A549 (cell line): ENCODE measurements around the gene ATP7B. TPM values are rescaled to one million over a fixed set of nuclear protein-coding genes. Genes with fewer than 3 reads are reported as not detected.

Experiments used
- ATAC-seq, 2 experiments: fragments of 200-7000 bp in 1 of 2; fragments of >200 bp in 1 of 2; cut with Nextera tagmentation in 1 of 2; cut with Tn5 transposase in 1 of 2; 3 replicates each; pipeline versions ENCODE4 v1.8.0 to v1.9.1; 2018 to 2020; ENCODE audit warnings: mild to moderate bottlenecking in 1 of 2, moderate library complexity in 1 of 2
- CTCF ChIA-PET: fragments of 300-600 bp; sonication (Branson Sonifier 250); formaldehyde crosslinking; extraction: SDS; loops from one replicate; lab custom pipeline; 2021; ENCODE audit warnings: antibody characterized with exemption, inconsistent platforms; lab: Yijun Ruan, JAX
- POLR2A ChIA-PET: fragments of 350-600 bp; formaldehyde crosslinking; extraction: SDS; loops from one replicate; lab custom pipeline; 2021; ENCODE audit warnings: antibody characterized with exemption, inconsistent platforms; lab: Yijun Ruan, JAX
- DNase-seq, 2 experiments: peaks; one replicate each; pipeline versions ENCODE4 v3.0.0 to v3.0.0-alpha.2; 2011 to 2016; ENCODE audit warnings: low read depth in 1 of 2, low spot score in 1 of 2
- FAIRE-seq: peaks from 2 replicates; lab custom pipeline; 2011; peaks lifted over from hg19 to GRCh38; lab: Jason Lieb, UNC
- H3K27ac ChIP-seq, 2 experiments: fragments of >200 bp; sonication (Bioruptor Twin); formaldehyde crosslinking; 3 replicates each; pipeline ENCODE4 v1.5.1; 2016 to 2017
- H3K4me1 ChIP-seq: fragments of >200 bp; sonication (Bioruptor Twin); formaldehyde crosslinking; 3 replicates; pipeline ENCODE4 v1.6.1; 2016
- H3K4me2 ChIP-seq: fragments of >200 bp; sonication (Bioruptor Twin); formaldehyde crosslinking; 3 replicates; pipeline ENCODE4 v1.6.1; 2016
- H3K4me3 ChIP-seq: fragments of >200 bp; sonication (Bioruptor Twin); formaldehyde crosslinking; 3 replicates; pipeline ENCODE4 v1.5.1; 2016
- H3K9me3 ChIP-seq: fragments of >200 bp; sonication (Bioruptor Twin); formaldehyde crosslinking; 3 replicates; pipeline ENCODE4 v1.6.1; 2016
- ATOH8 ChIP-seq: fragments of 250-450 bp; sonication (Bioruptor Pico); IDR thresholded peaks from 2 replicates; pipeline ENCODE4 v1.5.0; 2020; ENCODE audit warnings: low read depth, mild to moderate bottlenecking, moderate library complexity
- BCL3 ChIP-seq: fragments of >200 bp; sonication (Bioruptor Twin); formaldehyde crosslinking; IDR thresholded peaks from 3 replicates; pipeline ENCODE4 v1.6.1; 2016
- BHLHE40 ChIP-seq: IDR thresholded peaks from 2 replicates; pipeline ENCODE4 v1.6.1; 2012; ENCODE audit warnings: low read depth, low read length, inconsistent platforms
- EHMT2 ChIP-seq: fragments of 200-600 bp; sonication (generic); IDR thresholded peaks from 2 replicates; pipeline ENCODE4 v1.6.1; 2016; ENCODE audit warnings: antibody characterized with exemption, low read depth, mild to moderate bottlenecking, moderate library complexity
- ELK1 ChIP-seq: fragments of 150-350 bp; IDR thresholded peaks from 2 replicates; pipeline ENCODE4 v1.6.1; 2014; ENCODE audit warnings: low read depth, mild to moderate bottlenecking, low read length
- EP300 ChIP-seq, 2 experiments: fragments of >200 bp; sonication (Bioruptor Twin); formaldehyde crosslinking; IDR thresholded peaks; 2 replicates in 1 of 2; 3 replicates in 1 of 2; pipeline ENCODE4 v1.6.1; 2016 to 2017
- FOSB ChIP-seq: fragments of 250-450 bp; sonication (Bioruptor Pico); IDR thresholded peaks from 2 replicates; pipeline ENCODE4 v1.5.0; 2020; ENCODE audit warnings: mild to moderate bottlenecking, moderate library complexity
- FOXS1 ChIP-seq: fragments of 250-450 bp; sonication (Bioruptor Pico); IDR thresholded peaks from 2 replicates; pipeline ENCODE4 v1.5.0; 2020; ENCODE audit warnings: mild to moderate bottlenecking, moderate library complexity
- GATA3 ChIP-seq: IDR thresholded peaks from 2 replicates; pipeline ENCODE4 v1.6.1; 2012; ENCODE audit warnings: borderline replicate concordance
- HDAC2 ChIP-seq: fragments of 200-600 bp; sonication (generic); IDR thresholded peaks from 2 replicates; pipeline ENCODE4 v1.6.1; 2016
- HEYL ChIP-seq: fragments of 250-450 bp; sonication (Bioruptor Pico); IDR thresholded peaks from 2 replicates; pipeline ENCODE4 v1.8.0; 2021; ENCODE audit warnings: mild to moderate bottlenecking, moderate library complexity
- HMGXB4 ChIP-seq: fragments of 250-450 bp; sonication (Bioruptor Pico); IDR thresholded peaks from 2 replicates; pipeline ENCODE4 v1.5.0; 2021; ENCODE audit warnings: mild to moderate bottlenecking, moderate library complexity, borderline replicate concordance
- JUN ChIP-seq, 2 experiments: fragments of >200 bp; sonication (Bioruptor Twin); formaldehyde crosslinking; IDR thresholded peaks; 2 replicates in 1 of 2; 3 replicates in 1 of 2; pipeline ENCODE4 v1.6.1; 2016 to 2017
- MAX ChIP-seq: IDR thresholded peaks from 2 replicates; pipeline ENCODE4 v1.6.1; 2012
- MAZ ChIP-seq: fragments of 150-350 bp; IDR thresholded peaks from 2 replicates; pipeline ENCODE4 v1.6.1; 2014; ENCODE audit warnings: antibody characterized with exemption, low read depth, low read length, borderline replicate concordance
- NR3C1 ChIP-seq: fragments of >200 bp; sonication (Bioruptor Twin); formaldehyde crosslinking; IDR thresholded peaks from 3 replicates; pipeline ENCODE4 v1.6.1; 2017
- PHF8 ChIP-seq: fragments of 200-600 bp; sonication (generic); IDR thresholded peaks from 2 replicates; pipeline ENCODE4 v1.6.1; 2016; ENCODE audit warnings: low read depth, mild to moderate bottlenecking, antibody characterized with exemption, moderate library complexity, borderline replicate concordance
- POLR2AphosphoS2 ChIP-seq: conservative IDR thresholded peaks from 2 replicates; pipeline ENCODE4 v1.6.1; 2012; ENCODE audit warnings: low read length, improper control_type of control experiment, inconsistent platforms
- RAD21 ChIP-seq, 2 experiments: fragments of >200 bp in 1 of 2; sonication (Bioruptor Twin) in 1 of 2; formaldehyde crosslinking in 1 of 2; IDR thresholded peaks in 1 of 2; conservative IDR thresholded peaks in 1 of 2; 2 replicates in 1 of 2; 3 replicates in 1 of 2; pipeline ENCODE4 v1.6.1; 2012 to 2018; ENCODE audit warnings: inconsistent platforms in 1 of 2
- RARB ChIP-seq: fragments of 250-450 bp; sonication (Bioruptor Pico); IDR thresholded peaks from 2 replicates; pipeline ENCODE4 v1.8.0; 2021; ENCODE audit warnings: mild to moderate bottlenecking, moderate library complexity
- RFX5 ChIP-seq: fragments of 450-650 bp; IDR thresholded peaks from 2 replicates; pipeline ENCODE4 v1.7.1; 2014; ENCODE audit warnings: antibody characterized with exemption, mild to moderate bottlenecking, moderate library complexity
- SMC3 ChIP-seq: fragments of >200 bp; sonication (Bioruptor Twin); formaldehyde crosslinking; IDR thresholded peaks from 3 replicates; pipeline ENCODE4 v1.6.1; 2018; ENCODE audit warnings: inconsistent platforms
- TP53 ChIP-seq: fragments of 250-450 bp; sonication (Bioruptor Pico); IDR thresholded peaks from 2 replicates; pipeline ENCODE4 v1.5.0; 2021; ENCODE audit warnings: mild to moderate bottlenecking, moderate library complexity
- WGBS: methylation state at CpG from one replicate; pipeline ENCODE4 v1.1.6; 2017; ENCODE audit errors: missing lambda C conversion rate; 5-methylcytosine and 5-hydroxymethylcytosine counted together
- polyA plus RNA-seq, 4 experiments: library from polyadenylated mRNA; depleted of rRNA in 3 of 4; stranded (reverse); fragments of >200 nt; fragmentation: RNase III in 1 of 4; extraction: RNeasy Plus Mini Kit Qiagen cat#74134 plus additional on column Dnase treatment in 1 of 4; gene quantifications; 2 replicates in 3 of 4; 3 replicates in 1 of 4; pipeline ENCODE4 v1.2.3, GENCODE V29; 2011 to 2017
- TF ChIP-seq, protein P1 (sequence below): fragments of 450-650 bp; IDR thresholded peaks from 2 replicates; pipeline ENCODE4 v1.6.1; 2014; ENCODE audit warnings: antibody characterized with exemption
- TF ChIP-seq, protein P2 (sequence below): IDR thresholded peaks from 2 replicates; pipeline ENCODE4 v1.6.1; 2012; ENCODE audit warnings: low read depth, borderline replicate concordance
- TF ChIP-seq, protein P3 (sequence below): fragments of 200-600 bp; sonication (generic); IDR thresholded peaks from 2 replicates; pipeline ENCODE4 v1.6.1; 2016; ENCODE audit warnings: antibody characterized with exemption, mild to moderate bottlenecking, moderate library complexity

ATP7B gene
- polyA plus RNA-seq, 2 of the 4 experiments (the other 2 are of a cell fraction): 2.8 to 3.9 TPM

- Histone ChIP-seq H3K4me2 (no peak overlapping the region), H3K27ac (no peak overlapping the region), H3K4me3 (no peak overlapping the region), H3K4me1 (no peaks in the 10 kb centered on the region), H3K9me3 (no peaks in the 10 kb centered on the region)
- 67% methylated on average over 7 of the region's 7 CpGs for WGBS
- no peak for TF ChIP-seq RFX5
- TF ChIP-seq FOSB (CRISPR knock-in tag): no peak
- TF ChIP-seq, protein P1, sequence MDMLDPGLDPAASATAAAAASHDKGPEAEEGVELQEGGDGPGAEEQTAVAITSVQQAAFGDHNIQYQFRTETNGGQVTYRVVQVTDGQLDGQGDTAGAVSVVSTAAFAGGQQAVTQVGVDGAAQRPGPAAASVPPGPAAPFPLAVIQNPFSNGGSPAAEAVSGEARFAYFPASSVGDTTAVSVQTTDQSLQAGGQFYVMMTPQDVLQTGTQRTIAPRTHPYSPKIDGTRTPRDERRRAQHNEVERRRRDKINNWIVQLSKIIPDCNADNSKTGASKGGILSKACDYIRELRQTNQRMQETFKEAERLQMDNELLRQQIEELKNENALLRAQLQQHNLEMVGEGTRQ: no peak
- no peak for TF ChIP-seq MAZ
- no peak for TF ChIP-seq FOXS1
- TF ChIP-seq MAX: no peak
- TF ChIP-seq SMC3: no peak
- TF ChIP-seq RARB (CRISPR knock-in tag): no peak
- TF ChIP-seq JUN (IDR thresholded peaks at IDR 0.05): no peak
- TF ChIP-seq, protein P2, sequence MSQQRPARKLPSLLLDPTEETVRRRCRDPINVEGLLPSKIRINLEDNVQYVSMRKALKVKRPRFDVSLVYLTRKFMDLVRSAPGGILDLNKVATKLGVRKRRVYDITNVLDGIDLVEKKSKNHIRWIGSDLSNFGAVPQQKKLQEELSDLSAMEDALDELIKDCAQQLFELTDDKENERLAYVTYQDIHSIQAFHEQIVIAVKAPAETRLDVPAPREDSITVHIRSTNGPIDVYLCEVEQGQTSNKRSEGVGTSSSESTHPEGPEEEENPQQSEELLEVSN: no peak
- TF ChIP-seq, protein P3, sequence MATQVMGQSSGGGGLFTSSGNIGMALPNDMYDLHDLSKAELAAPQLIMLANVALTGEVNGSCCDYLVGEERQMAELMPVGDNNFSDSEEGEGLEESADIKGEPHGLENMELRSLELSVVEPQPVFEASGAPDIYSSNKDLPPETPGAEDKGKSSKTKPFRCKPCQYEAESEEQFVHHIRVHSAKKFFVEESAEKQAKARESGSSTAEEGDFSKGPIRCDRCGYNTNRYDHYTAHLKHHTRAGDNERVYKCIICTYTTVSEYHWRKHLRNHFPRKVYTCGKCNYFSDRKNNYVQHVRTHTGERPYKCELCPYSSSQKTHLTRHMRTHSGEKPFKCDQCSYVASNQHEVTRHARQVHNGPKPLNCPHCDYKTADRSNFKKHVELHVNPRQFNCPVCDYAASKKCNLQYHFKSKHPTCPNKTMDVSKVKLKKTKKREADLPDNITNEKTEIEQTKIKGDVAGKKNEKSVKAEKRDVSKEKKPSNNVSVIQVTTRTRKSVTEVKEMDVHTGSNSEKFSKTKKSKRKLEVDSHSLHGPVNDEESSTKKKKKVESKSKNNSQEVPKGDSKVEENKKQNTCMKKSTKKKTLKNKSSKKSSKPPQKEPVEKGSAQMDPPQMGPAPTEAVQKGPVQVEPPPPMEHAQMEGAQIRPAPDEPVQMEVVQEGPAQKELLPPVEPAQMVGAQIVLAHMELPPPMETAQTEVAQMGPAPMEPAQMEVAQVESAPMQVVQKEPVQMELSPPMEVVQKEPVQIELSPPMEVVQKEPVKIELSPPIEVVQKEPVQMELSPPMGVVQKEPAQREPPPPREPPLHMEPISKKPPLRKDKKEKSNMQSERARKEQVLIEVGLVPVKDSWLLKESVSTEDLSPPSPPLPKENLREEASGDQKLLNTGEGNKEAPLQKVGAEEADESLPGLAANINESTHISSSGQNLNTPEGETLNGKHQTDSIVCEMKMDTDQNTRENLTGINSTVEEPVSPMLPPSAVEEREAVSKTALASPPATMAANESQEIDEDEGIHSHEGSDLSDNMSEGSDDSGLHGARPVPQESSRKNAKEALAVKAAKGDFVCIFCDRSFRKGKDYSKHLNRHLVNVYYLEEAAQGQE: no peak
- TF ChIP-seq RAD21 (conservative IDR thresholded peaks at IDR 0.05 in 1 of 2, IDR thresholded peaks at IDR 0.05 in 1 of 2): no peak
- no peak for TF ChIP-seq BHLHE40
- no peak for TF ChIP-seq HEYL (CRISPR knock-in tag)
- no peak for TF ChIP-seq POLR2AphosphoS2
- no peak for TF ChIP-seq EP300 (IDR thresholded peaks at IDR 0.05)
- no peak for TF ChIP-seq HDAC2
- TF ChIP-seq HMGXB4 (CRISPR knock-in tag): no peak
- DNase-seq (no peak), FAIRE-seq (no peak), ATAC-seq (no peak)
- POLR2A ChIA-PET: no interaction called here
- CTCF ChIA-PET: no interaction called here
These were observed 40.1 kb upstream of the ATP7B start for GRCh38 chr13:52051400-52051799.

- Histone ChIP-seq H3K4me1 (no peaks in the 10 kb centered on the region), H3K4me3 (no peak overlapping the region), H3K4me2 (no peak overlapping the region), H3K9me3 (no peaks in the 10 kb centered on the region), H3K27ac (no peak overlapping the region)
- ChIA-PET CTCF (no interaction called here), POLR2A (no interaction called here)
- FAIRE-seq: no peak
- 5% methylated on average over 2 of the region's 2 CpGs for WGBS
- ATAC-seq: no peak
- no peak for DNase-seq
- TF ChIP-seq EHMT2 (no peak), NR3C1 (no peak), BCL3 (no peak), SMC3 (no peak), PHF8 (no peak), HMGXB4 (CRISPR knock-in tag) (no peak), TP53 (no peak), ATOH8 (CRISPR knock-in tag) (no peak), ELK1 (no peak), GATA3 (no peak), RAD21 (conservative IDR thresholded peaks at IDR 0.05 in 1 of 2, IDR thresholded peaks at IDR 0.05 in 1 of 2) (no peak)
These were observed 37.3 kb upstream of the ATP7B start for GRCh38 chr13:52048516-52048915.
